Inflammatory macrophage treated with lipopolysaccharide for 4 hours (primary cell): Measurements from ENCODE around the gene GNAQ.

Experiments
- DNase-seq: peaks from one replicate; pipeline ENCODE4 v3.0.0-alpha.2; 2020

GNAQ gene

DNA sequence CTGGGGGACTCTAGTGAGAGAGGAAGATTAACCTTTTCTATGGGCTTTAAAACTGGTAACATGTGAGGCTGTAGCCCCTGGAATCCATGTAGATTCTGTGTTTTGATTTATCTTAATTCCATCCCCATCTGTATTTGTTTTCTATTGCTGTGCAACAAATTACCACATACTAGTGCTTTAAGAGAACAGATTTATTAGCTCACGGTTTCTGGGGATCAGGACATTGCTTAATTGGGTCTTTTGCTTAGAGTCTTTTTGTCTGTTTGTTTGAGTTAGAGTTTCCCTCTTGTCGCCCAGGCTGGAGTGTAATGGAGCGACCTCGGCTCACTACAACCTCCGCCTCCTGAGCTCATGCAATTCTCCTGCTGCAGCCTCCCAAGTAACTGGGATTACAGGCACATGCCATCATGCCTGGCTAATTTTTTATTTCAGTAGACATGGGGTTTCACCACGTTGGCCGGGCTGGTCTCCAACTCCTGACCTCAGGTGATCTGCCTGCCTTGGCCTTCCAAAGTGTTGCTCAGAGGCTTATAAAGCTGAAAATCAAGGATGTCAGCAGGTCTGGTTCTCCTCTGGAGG, 353.6 kb downstream of the GNAQ start:
- DNase-seq = no peak

DNA sequence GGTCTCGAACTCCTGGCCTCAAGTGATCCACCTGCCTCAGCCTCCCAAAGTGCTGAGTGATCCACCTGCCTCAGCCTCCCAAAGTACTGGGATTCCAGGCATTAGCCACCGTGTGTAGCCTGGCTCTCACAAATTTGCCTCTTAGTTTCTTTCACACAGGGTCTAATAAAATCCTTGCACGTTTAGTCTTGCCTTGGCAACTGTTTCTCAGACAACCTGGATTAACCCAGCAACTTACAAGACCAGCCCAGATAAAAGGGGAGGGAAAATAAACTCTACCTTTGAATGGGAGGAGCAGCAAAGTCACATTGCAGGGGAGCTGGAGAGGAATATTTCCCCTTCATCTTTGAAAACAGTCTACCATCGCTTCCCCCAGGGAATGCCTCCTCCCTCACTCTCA, 354.2 kb downstream of the GNAQ start:
- no peak for DNase-seq

DNA sequence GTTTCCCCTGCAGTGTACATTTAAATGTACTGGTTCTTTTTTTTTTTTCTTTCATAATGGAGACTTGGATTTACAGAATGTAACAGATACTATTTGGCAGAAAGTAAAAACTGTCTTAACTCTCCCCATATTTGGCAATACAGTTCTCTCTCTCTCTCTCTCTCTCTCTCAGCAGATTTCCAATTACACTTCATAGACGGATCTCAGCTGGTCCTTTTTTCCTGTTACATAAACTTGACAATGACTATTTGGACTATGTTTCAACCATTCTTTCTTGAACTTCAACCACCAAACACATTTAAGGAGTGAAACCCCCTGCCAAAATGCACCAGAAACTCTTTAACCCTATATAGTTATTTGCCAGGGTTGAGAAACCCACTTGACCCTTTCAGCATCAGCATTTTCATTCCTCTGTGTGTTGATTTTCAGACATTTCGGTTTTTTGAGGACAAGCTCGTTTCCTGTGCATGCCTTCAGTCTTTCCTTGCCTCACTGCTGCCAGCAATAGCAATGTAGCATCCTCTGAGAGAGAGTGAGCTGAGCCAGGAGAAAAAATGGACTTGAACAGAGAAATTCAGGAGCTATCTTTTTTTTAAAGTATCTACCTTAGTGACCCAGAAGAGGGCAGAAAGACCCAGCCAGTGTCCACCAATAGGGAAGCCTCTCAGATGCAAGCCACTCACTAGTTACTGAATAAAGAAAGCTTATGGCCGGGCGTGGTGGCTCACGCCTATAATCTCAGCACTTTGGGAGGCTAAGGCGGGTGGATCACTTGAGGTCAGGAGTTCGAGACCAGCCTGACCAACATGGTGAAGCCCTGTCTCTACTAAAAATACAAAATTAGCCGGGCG, 357.4 kb downstream of the GNAQ start:
- no peak for DNase-seq

DNA sequence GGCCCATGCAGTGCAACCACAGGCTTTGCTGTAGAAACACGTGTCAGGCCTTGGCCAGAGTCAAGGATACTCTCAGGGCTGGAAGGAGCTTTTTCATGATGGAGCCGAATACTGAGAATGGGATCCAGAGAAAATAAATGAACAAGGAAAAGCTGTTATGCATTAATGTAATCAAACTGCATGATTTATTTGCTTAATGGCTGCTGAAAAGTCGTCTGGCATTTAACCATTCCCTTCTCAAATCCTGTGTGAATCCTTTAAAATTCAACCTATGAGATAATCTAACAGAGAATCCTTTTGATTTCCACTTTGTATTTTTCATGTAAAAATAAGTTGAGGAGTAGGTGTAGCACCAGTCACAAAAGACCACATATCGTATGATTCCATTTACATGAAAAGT, 359.4 kb downstream of the GNAQ start:
- DNase-seq = no peak

GRCh38 chr9:77667151-77667550, 364.5 kb downstream of the GNAQ start:
- no peak for DNase-seq
